PC-9 (cell line): Measurements from ENCODE around the gene ADCK2.

Experiments
- EZH2 ChIP-seq: fragments of 200-600 bp; sonication (generic); IDR thresholded peaks from 2 replicates; pipeline ENCODE4 v1.8.0; 2017; ENCODE audit warnings: antibody characterized with exemption, low read depth
- TF ChIP-seq, protein P1 (sequence below): fragments of 200-600 bp; sonication (generic); conservative IDR thresholded peaks from 2 replicates; pipeline ENCODE4 v1.6.1; 2017; ENCODE audit warnings: mixed run types, antibody characterized with exemption, mild to moderate bottlenecking, moderate library complexity

DNA sequence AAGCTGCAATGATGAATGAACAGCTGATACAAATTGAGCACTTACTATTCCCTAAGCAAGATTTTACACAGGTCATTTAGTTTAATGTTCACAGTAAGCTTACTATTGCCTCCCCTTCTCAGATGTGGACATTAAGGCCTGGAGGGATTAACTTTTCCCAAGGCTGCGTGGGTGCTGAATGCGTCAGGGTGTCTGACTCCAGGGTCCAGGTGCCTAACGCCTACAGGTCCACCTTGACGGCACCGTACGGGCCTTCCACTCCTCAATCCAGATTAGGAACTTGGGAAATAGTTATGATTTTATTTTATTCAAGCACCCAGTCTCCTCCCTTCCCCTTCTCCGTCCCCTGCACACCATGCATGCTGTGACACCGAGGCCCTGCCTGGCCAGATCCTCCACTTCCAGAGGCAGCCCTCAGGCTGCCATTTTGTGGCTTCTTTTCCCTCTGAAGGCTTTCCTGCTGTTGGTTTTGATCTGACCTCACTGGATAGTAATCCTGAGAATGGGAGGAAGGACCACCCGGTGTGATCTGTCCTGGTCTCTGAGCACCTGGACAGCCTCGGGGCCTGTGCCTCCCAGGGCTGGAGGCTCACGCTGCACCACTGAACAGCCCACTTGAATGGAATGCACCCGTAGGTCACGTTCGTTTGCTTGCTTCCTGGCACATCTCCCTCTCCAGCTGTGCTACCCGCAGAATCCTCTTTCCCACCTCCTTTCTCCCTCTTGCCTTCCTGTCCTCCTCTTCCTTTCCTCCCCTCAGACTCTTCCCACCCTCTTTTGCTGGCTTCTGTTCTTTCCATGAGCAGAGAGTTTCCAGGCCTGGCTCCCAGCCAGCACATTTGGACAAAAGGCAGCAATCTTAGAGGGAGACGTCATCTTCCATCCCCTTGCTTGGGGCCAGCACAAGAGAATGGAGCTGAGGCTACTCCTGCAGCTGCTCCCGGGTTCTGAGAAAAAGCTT lies 46.6 kb upstream of the ADCK2 start:
- TF ChIP-seq, protein P1, sequence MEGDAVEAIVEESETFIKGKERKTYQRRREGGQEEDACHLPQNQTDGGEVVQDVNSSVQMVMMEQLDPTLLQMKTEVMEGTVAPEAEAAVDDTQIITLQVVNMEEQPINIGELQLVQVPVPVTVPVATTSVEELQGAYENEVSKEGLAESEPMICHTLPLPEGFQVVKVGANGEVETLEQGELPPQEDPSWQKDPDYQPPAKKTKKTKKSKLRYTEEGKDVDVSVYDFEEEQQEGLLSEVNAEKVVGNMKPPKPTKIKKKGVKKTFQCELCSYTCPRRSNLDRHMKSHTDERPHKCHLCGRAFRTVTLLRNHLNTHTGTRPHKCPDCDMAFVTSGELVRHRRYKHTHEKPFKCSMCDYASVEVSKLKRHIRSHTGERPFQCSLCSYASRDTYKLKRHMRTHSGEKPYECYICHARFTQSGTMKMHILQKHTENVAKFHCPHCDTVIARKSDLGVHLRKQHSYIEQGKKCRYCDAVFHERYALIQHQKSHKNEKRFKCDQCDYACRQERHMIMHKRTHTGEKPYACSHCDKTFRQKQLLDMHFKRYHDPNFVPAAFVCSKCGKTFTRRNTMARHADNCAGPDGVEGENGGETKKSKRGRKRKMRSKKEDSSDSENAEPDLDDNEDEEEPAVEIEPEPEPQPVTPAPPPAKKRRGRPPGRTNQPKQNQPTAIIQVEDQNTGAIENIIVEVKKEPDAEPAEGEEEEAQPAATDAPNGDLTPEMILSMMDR = no peak
- no peak for TF ChIP-seq EZH2
